GM12864 (cell line): ENCODE measurements around the gene TIGD3.

ENCODE experiments used
- DNase-seq: peaks from one replicate; pipeline ENCODE4 v3.0.0-alpha.2; 2011; ENCODE audit warnings: low read depth
- H3K4me3 ChIP-seq: 2 replicates; pipeline ENCODE4 v1.5.1; 2011; ENCODE audit warnings: mild to moderate bottlenecking, low read depth, low read length, control low read depth
- CTCF ChIP-seq: IDR thresholded peaks from 2 replicates; pipeline ENCODE4 v1.5.1; 2011; ENCODE audit warnings: low read depth, mild to moderate bottlenecking, moderate library complexity, low read length, control low read depth, inconsistent platforms; ENCODE audit errors: missing control alignments

TIGD3 gene

GRCh38 chr11:65390099-65390941 lies 35.8 kb downstream of the TIGD3 start:
- no peak overlapping the region for H3K4me3 ChIP-seq
- DNase-seq, result no peak
- no peak for TF ChIP-seq CTCF

- DNase-seq, result no peak
- no peak overlapping the region for H3K4me3 ChIP-seq
- TF ChIP-seq CTCF, result no peak
Observed at GRCh38 chr11:65390996-65391395, 36.4 kb downstream of the TIGD3 start.

GRCh38 chr11:65392186-65392829 lies 37.8 kb downstream of the TIGD3 start:
- no peak for TF ChIP-seq CTCF
- H3K4me3 ChIP-seq, result no peak overlapping the region
- no peak for DNase-seq

GRCh38 chr11:65392899-65393298 lies 38.3 kb downstream of the TIGD3 start:
- no peak for TF ChIP-seq CTCF
- no peak overlapping the region for H3K4me3 ChIP-seq
- no peak for DNase-seq

GRCh38 chr11:65393513-65394079 lies 39.0 kb downstream of the TIGD3 start:
- H3K4me3 ChIP-seq, result no peak overlapping the region
- TF ChIP-seq CTCF, result no peak
- no peak for DNase-seq

- no peak for TF ChIP-seq CTCF
- no peak overlapping the region for H3K4me3 ChIP-seq
- no peak for DNase-seq
Observed at GRCh38 chr11:65394125-65394536, 39.6 kb downstream of the TIGD3 start.
